GM12878 (cell line): Measurements from ENCODE around the gene VASH1. TPM values are rescaled to one million over a fixed set of nuclear protein-coding genes. Genes with fewer than 3 reads are reported as not detected.
"Not testable (repeated sequence)": the region's sequence is repeated elsewhere in the genome, so short reads cannot be mapped to it uniquely, and the experiment has no call there.

Source experiments
- ATAC-seq: fragments of 200-7000 bp; cut with Tn5 transposase; 3 replicates; pipeline ENCODE4 v1.9.1; 2020; ENCODE audit warnings: mild to moderate bottlenecking, moderate library complexity
- BruUV-seq: library from RNA; stranded (reverse); fragments of 400-500 nt; replicated peaks from 2 replicates; lab custom pipeline; 2021; lab: Mats Ljungman, UMichigan
- CTCF ChIA-PET: fragments of 300-600 bp; sonication (Branson Sonifier 250); formaldehyde crosslinking; extraction: SDS; loops from one replicate; lab custom pipeline; 2021; ENCODE audit warnings: inconsistent platforms; lab: Yijun Ruan, JAX
- POLR2A ChIA-PET: fragments of 350-600 bp; formaldehyde crosslinking; extraction: SDS; loops from one replicate; lab custom pipeline; 2021; ENCODE audit warnings: inconsistent platforms; lab: Charles Lee
- RAD21 ChIA-PET: fragments of 300-600 bp; sonication (Branson Sonifier 250); formaldehyde crosslinking; loops from one replicate; lab custom pipeline; 2023; ENCODE audit warnings: antibody characterized with exemption; ENCODE audit not compliant: unreplicated experiment; lab: Charles Lee
- SMC1A ChIA-PET: fragments of 300-600 bp; sonication (Branson Sonifier 250); formaldehyde crosslinking; loops from one replicate; lab custom pipeline; 2023; ENCODE audit not compliant: unreplicated experiment, uncharacterized antibody; lab: Charles Lee
- DNase-seq: peaks from one replicate; pipeline ENCODE4 v3.0.0-alpha.2; 2011; ENCODE audit warnings: low read depth, low spot score
- FAIRE-seq: peaks from 3 replicates; lab custom pipeline; 2011; peaks lifted over from hg19 to GRCh38; lab: Jason Lieb, UNC
- H2AFZ ChIP-seq: 2 replicates; pipeline ENCODE4 v1.6.0; 2011; ENCODE audit warnings: low read depth, low read length, control low read depth; ENCODE audit not compliant: control insufficient read depth
- H3K27ac ChIP-seq: 2 replicates; pipeline ENCODE4 v1.5.1; 2011; ENCODE audit warnings: control low read depth; ENCODE audit not compliant: control insufficient read depth, insufficient read depth
- H3K27me3 ChIP-seq, 2 experiments: replicated peaks in 1 of 2; 2 replicates each; pipeline versions ENCODE4 v1.6.0 to v1.6.1; 2011; ENCODE audit warnings: low read length in 1 of 2; ENCODE audit not compliant: control insufficient read depth in 2 of 2, insufficient read depth in 2 of 2
- H3K36me3 ChIP-seq, 2 experiments: 2 replicates each; pipeline ENCODE4 v1.5.1; 2011; ENCODE audit warnings: low read length in 1 of 2; ENCODE audit not compliant: control insufficient read depth in 2 of 2, insufficient read depth in 2 of 2
- H3K4me1 ChIP-seq: 2 replicates; pipeline ENCODE4 v1.6.1; 2011; ENCODE audit warnings: mild to moderate bottlenecking, low read length, moderate library complexity, mixed read lengths; ENCODE audit not compliant: control insufficient read depth, insufficient read depth
- H3K4me2 ChIP-seq: 2 replicates; pipeline ENCODE4 v1.6.0; 2011; ENCODE audit warnings: control low read depth; ENCODE audit not compliant: control insufficient read depth, insufficient read depth
- H3K4me3 ChIP-seq: fragments of 200-600 bp; sonication (generic); 2 replicates; pipeline ENCODE4 v1.5.1; 2016
- H3K79me2 ChIP-seq: 2 replicates; pipeline ENCODE4 v1.6.0; 2011; ENCODE audit warnings: low read length; ENCODE audit not compliant: control insufficient read depth, insufficient read depth
- H3K9ac ChIP-seq: 2 replicates; pipeline ENCODE4 v1.8.0; 2011; ENCODE audit warnings: low read length, control low read depth, mixed read lengths; ENCODE audit not compliant: control insufficient read depth, insufficient read depth
- H3K9me3 ChIP-seq: replicated peaks from 3 replicates; pipeline ENCODE4 v1.5.1; 2011; ENCODE audit warnings: mild to moderate bottlenecking, low read length; ENCODE audit not compliant: control insufficient read depth, insufficient read depth
- H4K20me1 ChIP-seq: 2 replicates; pipeline ENCODE4 v1.6.0; 2011; ENCODE audit not compliant: control insufficient read depth, insufficient read depth
- BCL11A ChIP-seq: IDR thresholded peaks from 2 replicates; pipeline ENCODE4 v1.6.1; 2011; ENCODE audit warnings: low read depth, low read length
- PAX8 ChIP-seq: fragments of 450-650 bp; IDR thresholded peaks from 2 replicates; pipeline ENCODE4 v1.6.1; 2017; ENCODE audit warnings: mild to moderate bottlenecking, moderate library complexity
- ZNF217 ChIP-seq: fragments of 450-650 bp; IDR thresholded peaks from 2 replicates; pipeline ENCODE4 v1.6.1; 2017; ENCODE audit warnings: antibody characterized with exemption, mild to moderate bottlenecking
- WGBS: methylation state at CpG from one replicate; pipeline ENCODE4 v1.1.6; 2016; ENCODE audit warnings: low lambda C conversion rate; ENCODE audit not compliant: insufficient replicate concordance, insufficient coverage; ENCODE audit errors: missing lambda C conversion rate; 5-methylcytosine and 5-hydroxymethylcytosine counted together
- in situ Hi-C: fragments of 300-500 bp; cut with MboI; formaldehyde crosslinking; loops from 9 replicates; pipeline ENCODE4 v1.14.3; 2018; ENCODE audit warnings: mixed read lengths
- intact Hi-C: fragments of 100-400 bp; cut with micrococcal nuclease; formaldehyde crosslinking; loops from one replicate; pipeline ENCODE4 v1.14.2; 2022; ENCODE audit not compliant: unreplicated experiment
- polyA plus RNA-seq, 11 experiments: library from polyadenylated mRNA; depleted of rRNA in 4 of 11; unstranded in 6 of 11; stranded (reverse) in 5 of 11; fragments of >200 nt; fragmentation: Nextera tagmentation in 4 of 11; fragmentation: Illumina TruSeq in 1 of 11; extraction: Ambion mirVana in 4 of 11; extraction: Trizol in 1 of 11; gene quantifications; 1 replicate in 1 of 11; 2 replicates in 10 of 11; pipeline versions ENCODE4 v1.2.1 to v1.2.3, GENCODE V29; 2011 to 2016; ENCODE audit warnings: inconsistent platforms in 2 of 11, missing spikeins in 2 of 11, low read depth in 1 of 11
- total RNA-seq, 4 experiments: library from RNA; depleted of rRNA in 3 of 4; stranded (reverse); fragments of >200 nt in 3 of 4; fragmentation: Illumina TruSeq in 1 of 4; extraction: Trizol in 1 of 4; gene quantifications; 2 replicates each; pipeline versions ENCODE4 v1.2.1 to v1.2.3, GENCODE V29; 2013 to 2021
- TF ChIP-seq, protein P1 (sequence below), 3 experiments: IDR thresholded peaks in 2 of 3; conservative IDR thresholded peaks in 1 of 3; 2 replicates each; pipeline ENCODE4 v1.5.1; 2011; ENCODE audit warnings: low read depth in 3 of 3, low read length in 3 of 3, mild to moderate bottlenecking in 3 of 3, control low read depth in 2 of 3, moderate library complexity in 2 of 3, inconsistent platforms in 1 of 3, mixed read lengths in 1 of 3; ENCODE audit not compliant: control insufficient read depth in 2 of 3, insufficient read depth in 1 of 3; ENCODE audit errors: extremely low read depth in 1 of 3

VASH1 gene
- total and polyA plus RNA-seq, 10 of the 15 experiments (the other 5 are each of a cell fraction or from before 2014, with no cell fraction given) = 0.06 to 2.3 (median 0.53) TPM

DNA sequence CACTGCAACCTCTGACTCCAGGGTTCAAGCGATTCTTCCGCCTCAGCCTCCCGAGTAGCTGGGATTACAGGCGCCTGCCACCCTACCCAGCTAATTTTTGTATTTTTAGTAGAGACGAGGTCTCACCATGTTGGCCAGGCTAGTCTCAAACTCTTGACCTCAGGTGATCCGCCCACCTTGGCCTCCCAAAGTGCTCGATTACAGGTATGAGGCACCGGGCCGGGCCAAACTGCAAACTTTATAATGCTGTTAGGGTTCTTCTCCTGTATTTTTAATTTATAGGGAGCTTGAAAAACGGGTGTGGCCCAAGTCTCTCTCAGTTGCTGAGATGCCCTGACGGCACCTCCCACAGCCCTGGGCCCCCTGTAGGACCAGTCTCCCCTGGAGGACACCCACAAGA is 39.8 kb upstream of the VASH1 start:
- ChIA-PET RAD21 (interaction anchor here (1.5 kb wide), 1 partner anchor 10 kb away, joined by 3 read pairs; no protein-coding TSS in a partner anchor), POLR2A (interaction anchor here (0.6 kb wide), 1 partner anchor 521 kb away, joined by 3 read pairs; no protein-coding TSS in a partner anchor), CTCF (interaction anchor here (8.0 kb wide), 1 partner anchor 11 kb away, joined by 48 read pairs; no protein-coding TSS in a partner anchor)
- H3K9ac ChIP-seq, H3K27me3 ChIP-seq, H3K4me3 ChIP-seq, ATAC-seq, BruUV-seq, H3K4me2 ChIP-seq, H3K79me2 ChIP-seq, H3K27ac ChIP-seq, in situ Hi-C loops, intact Hi-C loops, FAIRE-seq, H3K9me3 ChIP-seq, SMC1A ChIA-PET, H3K36me3 ChIP-seq, DNase-seq, H4K20me1 ChIP-seq, H2AFZ ChIP-seq: not testable (repeated sequence)
- H3K4me1 ChIP-seq = peaks cover 14% of the 10 kb centered on the region
- 84% methylated on average over 11 of the region's 11 CpGs for WGBS

DNA sequence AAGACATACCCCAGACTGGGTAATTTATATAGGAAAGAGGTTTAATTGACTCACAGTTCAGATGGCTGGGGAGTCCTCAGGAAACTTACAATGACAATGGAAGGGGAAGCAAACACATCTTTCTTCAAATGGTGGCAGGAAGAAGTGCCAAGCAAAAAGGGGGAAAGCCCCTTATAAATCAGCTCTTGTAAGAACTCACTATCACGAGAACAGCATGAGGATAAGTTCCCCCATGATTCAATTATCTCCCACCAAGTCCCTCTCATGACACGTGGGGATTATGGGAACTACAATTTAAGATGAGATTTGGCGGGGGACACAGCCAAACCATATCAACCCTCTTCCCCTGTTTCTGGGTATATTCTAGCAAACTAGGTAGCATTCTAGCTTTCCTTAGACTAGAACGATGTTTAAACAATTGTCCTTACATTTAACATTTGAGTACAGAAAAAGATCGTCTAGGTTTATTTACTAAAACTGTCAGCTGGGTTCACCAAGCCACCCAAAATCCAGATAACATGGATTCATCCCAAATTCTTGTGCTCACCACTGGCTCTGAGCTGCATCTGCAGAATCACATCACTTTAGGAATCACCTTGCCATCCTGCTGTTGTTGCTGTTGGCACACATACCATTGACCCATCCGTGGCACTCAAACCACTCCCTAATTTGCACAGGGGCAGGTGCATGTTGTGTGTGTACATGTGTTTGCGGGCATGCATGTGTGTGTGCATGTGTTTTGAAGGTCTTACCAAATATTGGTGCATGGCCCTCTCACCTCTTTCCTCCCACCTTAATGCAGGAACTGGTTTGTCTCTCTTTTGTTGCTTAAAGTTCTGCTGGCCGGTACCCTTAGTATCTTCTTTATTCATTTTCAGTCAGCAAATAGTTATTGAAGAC is 36.4 kb upstream of the VASH1 start:
- H2AFZ ChIP-seq = no peak overlapping the region
- ATAC-seq (no peak), FAIRE-seq (no peak), DNase-seq (no peak)
- TF ChIP-seq BCL11A (no peak), ZNF217 (no peak), PAX8 (no peak)
- TF ChIP-seq, protein P1, sequence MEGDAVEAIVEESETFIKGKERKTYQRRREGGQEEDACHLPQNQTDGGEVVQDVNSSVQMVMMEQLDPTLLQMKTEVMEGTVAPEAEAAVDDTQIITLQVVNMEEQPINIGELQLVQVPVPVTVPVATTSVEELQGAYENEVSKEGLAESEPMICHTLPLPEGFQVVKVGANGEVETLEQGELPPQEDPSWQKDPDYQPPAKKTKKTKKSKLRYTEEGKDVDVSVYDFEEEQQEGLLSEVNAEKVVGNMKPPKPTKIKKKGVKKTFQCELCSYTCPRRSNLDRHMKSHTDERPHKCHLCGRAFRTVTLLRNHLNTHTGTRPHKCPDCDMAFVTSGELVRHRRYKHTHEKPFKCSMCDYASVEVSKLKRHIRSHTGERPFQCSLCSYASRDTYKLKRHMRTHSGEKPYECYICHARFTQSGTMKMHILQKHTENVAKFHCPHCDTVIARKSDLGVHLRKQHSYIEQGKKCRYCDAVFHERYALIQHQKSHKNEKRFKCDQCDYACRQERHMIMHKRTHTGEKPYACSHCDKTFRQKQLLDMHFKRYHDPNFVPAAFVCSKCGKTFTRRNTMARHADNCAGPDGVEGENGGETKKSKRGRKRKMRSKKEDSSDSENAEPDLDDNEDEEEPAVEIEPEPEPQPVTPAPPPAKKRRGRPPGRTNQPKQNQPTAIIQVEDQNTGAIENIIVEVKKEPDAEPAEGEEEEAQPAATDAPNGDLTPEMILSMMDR (IDR thresholded peaks at IDR 0.05 in 2 of 3, conservative IDR thresholded peaks at IDR 0.05 in 1 of 3; ENCODE audit: control insufficient read depth in 2 of 3, extremely low read depth in 1 of 3, insufficient read depth in 1 of 3, low read depth in 3 of 3, low read length in 3 of 3) = no peak
- ChIA-PET SMC1A (interaction anchor here (1.2 to 1.5 kb wide), 2 partner anchors 9 to 43 kb away, joined by 3 read pairs; no protein-coding TSS in a partner anchor), POLR2A (no interaction called here), CTCF (interaction anchor here (0.6 to 8.0 kb wide), 2 partner anchors 15 to 370 kb away, joined by 4 to 48 read pairs; no protein-coding TSS in a partner anchor), RAD21 (no interaction called here)
- no peaks in the 10 kb centered on the region for H3K36me3 ChIP-seq
- intact Hi-C loops (no loop called here), in situ Hi-C loops (no loop called here)
- H3K4me3 ChIP-seq = no peak overlapping the region
- H3K4me2 ChIP-seq = no peak overlapping the region
- H3K9ac ChIP-seq = no peak overlapping the region
- no peaks in the 10 kb centered on the region for H3K79me2 ChIP-seq
- H3K27ac ChIP-seq = no peak overlapping the region
- BruUV-seq = no TSS peak
- WGBS = 64% methylated on average over 8 of the region's 8 CpGs
- H3K27me3 ChIP-seq = no peaks in the 10 kb centered on the region; a peak in 1 of 4 replicates
- no peaks in the 10 kb centered on the region for H4K20me1 ChIP-seq
- peaks cover 12% of the 10 kb centered on the region for H3K4me1 ChIP-seq
- H3K9me3 ChIP-seq = no peaks in the 10 kb centered on the region
